Karpas-422 (cell line): Measurements from ENCODE around the gene ELOVL6. TPM values are rescaled to one million over a fixed set of nuclear protein-coding genes. Genes with fewer than 3 reads are reported as not detected.
"Not testable (repeated sequence)": the region's sequence is repeated elsewhere in the genome, so short reads cannot be mapped to it uniquely, and the experiment has no call there.

Source experiments
- DNase-seq: peaks from one replicate; pipeline ENCODE4 v3.0.0-alpha.2; 2015
- H2AFZ ChIP-seq: fragments of 200-600 bp; sonication (generic); 2 replicates; pipeline ENCODE4 v1.6.1; 2014; ENCODE audit warnings: antibody characterized with exemption, low read length, mixed read lengths
- H3K27ac ChIP-seq: fragments of 200-600 bp; sonication (generic); 2 replicates; pipeline ENCODE4 v1.5.1; 2014; ENCODE audit warnings: mild to moderate bottlenecking, low read length, moderate library complexity
- H3K27me3 ChIP-seq: fragments of 200-600 bp; sonication (generic); 2 replicates; pipeline ENCODE4 v1.6.1; 2014; ENCODE audit warnings: low read length, mixed read lengths
- H3K36me3 ChIP-seq: fragments of 200-600 bp; sonication (generic); 2 replicates; pipeline ENCODE4 v1.6.1; 2014; ENCODE audit warnings: low read length, mixed read lengths; ENCODE audit not compliant: insufficient read depth
- H3K4me1 ChIP-seq: fragments of 200-600 bp; sonication (generic); 2 replicates; pipeline ENCODE4 v1.6.1; 2014; ENCODE audit warnings: mild to moderate bottlenecking, low read length, mixed read lengths
- H3K4me2 ChIP-seq: fragments of 200-600 bp; sonication (generic); 2 replicates; pipeline ENCODE4 v1.6.1; 2014; ENCODE audit warnings: low read length, low read depth, mild to moderate bottlenecking; ENCODE audit not compliant: poor library complexity, severe bottlenecking
- H3K4me3 ChIP-seq: fragments of 200-600 bp; sonication (generic); 2 replicates; pipeline ENCODE4 v1.5.1; 2014; ENCODE audit warnings: mild to moderate bottlenecking, antibody characterized with exemption, low read length, mixed read lengths
- H3K79me2 ChIP-seq: fragments of 200-600 bp; sonication (generic); 2 replicates; pipeline ENCODE4 v1.6.1; 2014; ENCODE audit warnings: mild to moderate bottlenecking, low read length, mixed read lengths
- H3K9ac ChIP-seq: fragments of 200-600 bp; sonication (generic); 2 replicates; pipeline ENCODE4 v1.6.0; 2014; ENCODE audit warnings: low read length
- H3K9me2 ChIP-seq: fragments of 200-600 bp; sonication (generic), shearing (Covaris generic); replicated peaks from 2 replicates; pipeline ENCODE4 v1.6.0; 2014; ENCODE audit warnings: mild to moderate bottlenecking, low read length, moderate library complexity; ENCODE audit not compliant: insufficient read depth
- H3K9me3 ChIP-seq: fragments of 300-700, 200-600 bp; sonication (generic); 2 replicates; pipeline ENCODE4 v1.6.1; 2014; ENCODE audit warnings: low read length, mixed read lengths
- H4K20me1 ChIP-seq: fragments of 200-600 bp; sonication (generic); 2 replicates; pipeline ENCODE4 v1.6.1; 2014; ENCODE audit warnings: mild to moderate bottlenecking, antibody characterized with exemption, low read length, low read depth; ENCODE audit not compliant: insufficient read depth
- total RNA-seq: library from RNA; depleted of rRNA; stranded (reverse); fragments of >200 nt; shearing (Covaris generic); gene quantifications from 2 replicates; pipeline ENCODE4 v1.2.3, GENCODE V29; 2014; ENCODE audit warnings: low replicate concordance

Gene ELOVL6
- total RNA-seq, 1 experiment from 2014 or later: 42.4 TPM

DNA sequence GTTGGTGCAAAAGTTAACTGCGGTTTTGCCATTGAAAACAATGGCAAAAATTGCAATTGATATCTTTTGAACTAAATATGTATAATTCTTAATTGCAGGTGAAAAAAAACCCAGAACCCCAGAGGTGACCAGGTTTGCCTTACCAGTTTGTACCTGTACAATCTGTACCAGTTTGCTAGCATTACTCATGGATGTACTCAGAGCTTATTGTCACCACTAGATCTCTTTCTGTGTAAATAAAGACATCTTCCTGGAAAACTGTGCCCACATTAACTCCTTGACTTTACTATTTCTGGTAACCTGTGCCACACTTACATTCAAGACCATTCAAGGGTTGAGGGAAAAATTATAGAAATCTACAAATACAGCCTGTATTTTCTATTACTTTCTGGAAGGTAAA is 139.7 kb downstream of the ELOVL6 start:
- Histone ChIP-seq H3K9me2 (no peaks in the 10 kb centered on the region), H3K9me3 (no peaks in the 10 kb centered on the region), H3K4me2 (no peak overlapping the region), H4K20me1 (0 out of 2 replicates have a peak, but pooled peaks cover 3% of the 10 kb centered on the region), H2AFZ (no peak overlapping the region), H3K27ac (no peak overlapping the region), H3K36me3 (peaks cover 15% of the 10 kb centered on the region; the same call in 1 of the 2 replicates), H3K4me3 (no peak overlapping the region), H3K4me1 (peaks cover 19% of the 10 kb centered on the region), H3K79me2 (peaks cover 35% of the 10 kb centered on the region), H3K9ac (no peak overlapping the region), H3K27me3 (no peaks in the 10 kb centered on the region)
- no peak for DNase-seq

DNA sequence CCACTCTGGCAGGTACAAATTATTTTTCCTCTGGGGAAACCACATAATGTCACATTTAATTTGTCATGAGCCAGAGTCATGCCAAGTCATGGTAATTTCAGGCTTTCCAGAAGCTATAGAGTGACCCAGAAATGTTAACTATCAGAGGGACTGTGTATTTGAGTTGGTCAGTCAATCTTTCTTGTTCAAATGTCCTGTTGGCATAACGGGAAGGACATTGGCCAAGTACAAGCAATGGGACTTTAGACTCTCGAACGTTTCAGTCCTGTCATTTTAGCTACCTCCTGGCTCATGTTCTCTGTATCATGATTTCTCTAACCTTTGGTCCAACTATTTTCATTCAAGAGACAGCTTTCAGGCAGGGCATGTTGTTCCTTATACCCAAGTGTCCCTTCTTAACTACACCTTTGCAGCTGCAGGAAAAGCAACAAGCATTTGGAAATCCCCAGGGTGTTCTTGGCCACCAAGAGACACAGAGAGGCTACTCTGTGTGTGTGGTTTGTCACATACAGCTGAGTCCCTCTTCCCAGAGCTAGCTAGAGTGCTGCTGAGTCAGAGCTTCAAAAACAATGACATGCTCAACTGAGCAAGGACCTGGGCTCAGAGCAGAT is 143.2 kb downstream of the ELOVL6 start:
- Histone ChIP-seq H3K9me3 (no peaks in the 10 kb centered on the region), H3K9me2 (no peaks in the 10 kb centered on the region), H4K20me1 (no peaks in the 10 kb centered on the region), H2AFZ (no peak overlapping the region), H3K4me2 (no peak overlapping the region), H3K36me3 (peaks cover 33% of the 10 kb centered on the region; the same call in 1 of the 2 replicates), H3K27ac (no peak overlapping the region), H3K4me1 (peaks cover 8% of the 10 kb centered on the region), H3K9ac (no peak overlapping the region), H3K4me3 (no peak overlapping the region), H3K79me2 (peaks cover 11% of the 10 kb centered on the region), H3K27me3 (no peaks in the 10 kb centered on the region)
- no peak for DNase-seq

DNA sequence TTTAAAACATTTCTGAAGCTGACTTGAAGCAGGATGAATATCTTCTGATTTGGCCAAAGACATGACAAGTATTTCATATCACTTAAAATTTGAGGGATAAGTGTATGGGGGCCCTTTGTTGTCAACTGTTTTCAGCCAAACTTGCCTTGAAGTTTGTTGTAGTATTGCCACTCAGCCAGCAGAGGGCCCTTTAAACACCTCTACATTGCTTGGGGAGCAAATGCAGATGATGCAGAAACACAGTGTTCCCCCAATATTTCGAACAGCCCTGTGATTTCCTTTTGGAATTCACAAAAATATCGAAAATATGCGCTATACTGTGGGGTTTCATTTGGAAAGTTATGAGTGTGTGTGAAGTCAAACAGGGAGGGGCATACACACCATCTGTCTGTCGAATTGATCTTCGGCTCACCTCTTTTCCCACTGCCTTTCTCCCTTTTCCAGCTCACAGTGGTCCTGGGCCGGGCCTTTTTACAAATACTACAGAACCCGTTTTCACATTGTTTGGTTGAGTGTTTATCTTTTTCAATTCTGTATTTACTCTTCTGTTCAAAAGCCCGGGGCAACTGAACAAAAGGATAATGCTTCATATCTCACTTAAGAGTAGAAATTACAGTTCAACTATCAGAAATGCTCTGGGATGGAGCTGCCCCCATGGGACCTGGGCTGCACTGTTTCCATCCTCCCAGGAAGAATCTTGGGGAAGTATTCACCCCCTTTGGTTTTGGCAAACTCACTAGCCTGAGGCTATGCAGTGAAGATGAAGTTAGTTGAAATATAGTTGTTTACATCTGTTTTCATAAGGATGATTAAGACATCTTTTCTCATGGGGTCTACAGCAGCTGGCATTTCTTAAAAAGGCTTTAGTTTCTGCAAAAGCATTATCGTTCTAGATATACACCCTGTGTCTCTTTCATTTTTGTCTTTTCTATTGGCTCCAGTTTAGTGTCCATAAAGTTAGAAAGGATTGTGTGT is 148.2 kb downstream of the ELOVL6 start:
- Histone ChIP-seq H3K4me2 (no peak overlapping the region), H3K27ac (no peak overlapping the region), H3K79me2 (no peaks in the 10 kb centered on the region), H3K27me3 (no peaks in the 10 kb centered on the region), H3K9me3 (no peaks in the 10 kb centered on the region), H3K36me3 (peaks cover 27% of the 10 kb centered on the region; the same call in 1 of the 2 replicates), H4K20me1 (no peaks in the 10 kb centered on the region), H3K9ac (no peak overlapping the region), H2AFZ (no peak overlapping the region), H3K9me2 (no peaks in the 10 kb centered on the region), H3K4me1 (no peaks in the 10 kb centered on the region), H3K4me3 (no peak overlapping the region)
- peak; percentile 78 for DNase-seq

DNA sequence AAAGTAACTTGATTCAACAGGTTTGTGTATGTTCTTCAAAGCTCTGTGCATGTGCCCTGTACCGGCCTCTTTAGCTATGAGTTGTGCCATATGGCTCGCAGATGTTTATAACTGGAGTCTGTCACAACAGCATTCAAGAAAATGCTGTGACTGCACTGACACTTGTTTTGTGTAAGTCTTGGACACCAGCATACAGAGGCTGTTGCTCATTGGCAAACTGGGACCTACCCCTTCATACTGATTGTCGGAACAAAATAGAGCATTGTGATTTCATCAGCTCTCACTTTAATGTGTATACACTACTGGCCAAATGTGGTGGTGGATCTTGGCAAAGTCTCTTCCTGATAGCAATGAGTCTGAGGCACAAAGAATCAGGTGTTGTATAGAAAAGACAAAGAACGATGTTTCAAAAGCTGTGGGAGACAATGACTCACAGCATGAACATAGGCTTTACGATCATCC is 151.8 kb downstream of the ELOVL6 start:
- no peaks in the 10 kb centered on the region for H3K9me2 ChIP-seq
- DNase-seq: no peak

DNA sequence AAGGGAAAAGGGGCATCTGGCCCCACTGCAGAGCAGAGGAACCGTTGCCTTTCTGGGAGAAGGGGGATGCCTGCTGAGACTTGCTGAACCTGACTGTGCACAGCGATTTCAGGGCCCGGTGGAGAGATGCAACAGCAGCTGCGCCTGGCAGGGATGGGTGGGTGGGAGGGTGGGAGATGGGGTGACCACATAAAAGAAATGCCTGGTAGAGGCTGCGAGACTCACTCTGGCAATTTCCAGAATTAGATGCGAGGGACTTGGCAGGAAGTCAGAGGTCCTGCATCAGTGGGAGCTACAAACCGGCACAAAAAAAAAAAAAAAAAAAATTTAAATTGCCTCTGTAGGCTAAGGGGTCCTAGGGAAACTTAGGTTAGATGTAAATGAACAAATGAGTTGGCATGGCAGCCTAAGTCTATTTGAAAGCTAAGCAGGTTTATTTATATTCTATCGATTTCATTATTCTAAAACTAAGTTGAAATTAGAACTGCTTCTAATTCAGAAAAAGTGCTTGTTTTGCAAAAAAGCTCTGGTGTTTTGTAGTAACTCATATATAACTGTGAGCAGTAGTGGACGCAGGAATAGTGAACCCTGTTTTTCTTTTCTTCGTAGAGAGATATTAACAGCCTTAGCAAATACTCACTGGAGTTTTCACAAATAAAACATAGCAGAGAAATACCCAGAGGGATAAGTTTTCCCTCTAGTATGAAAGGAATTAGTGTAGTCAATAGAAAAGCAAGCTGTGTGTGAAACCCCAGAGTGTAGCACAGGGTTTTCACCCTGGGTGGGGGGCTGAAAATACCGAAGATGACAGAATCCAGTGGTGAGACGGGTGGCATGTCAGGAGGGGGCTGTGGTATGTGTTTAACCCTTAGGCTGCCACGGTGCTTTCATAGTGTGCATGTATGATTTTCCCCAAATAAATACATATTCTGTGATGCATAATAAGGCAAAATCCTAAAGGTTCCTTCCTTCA is 155.6 kb downstream of the ELOVL6 start:
- Histone ChIP-seq H3K27ac (no peak overlapping the region), H2AFZ (no peak overlapping the region), H3K36me3 (no peaks in the 10 kb centered on the region), H3K4me3 (no peak overlapping the region), H3K79me2 (no peaks in the 10 kb centered on the region), H3K9ac (no peak overlapping the region), H3K4me1 (no peaks in the 10 kb centered on the region), H4K20me1 (no peaks in the 10 kb centered on the region), H3K9me2 (no peaks in the 10 kb centered on the region), H3K9me3 (no peaks in the 10 kb centered on the region), H3K27me3 (no peaks in the 10 kb centered on the region), H3K4me2 (no peak overlapping the region)
- no peak for DNase-seq

More for the DNA sequence above, 151.8 kb downstream of the ELOVL6 start:
- Histone ChIP-seq H3K9ac (no peak overlapping the region), H4K20me1 (no peaks in the 10 kb centered on the region), H3K27me3 (no peaks in the 10 kb centered on the region), H3K4me1 (no peaks in the 10 kb centered on the region), H3K79me2 (no peaks in the 10 kb centered on the region), H2AFZ (no peak overlapping the region), H3K36me3 (peaks cover 19% of the 10 kb centered on the region; the same call in 1 of the 2 replicates), H3K4me3 (no peak overlapping the region), H3K27ac (no peak overlapping the region), H3K9me3 (no peaks in the 10 kb centered on the region), H3K4me2 (no peak overlapping the region)

DNA sequence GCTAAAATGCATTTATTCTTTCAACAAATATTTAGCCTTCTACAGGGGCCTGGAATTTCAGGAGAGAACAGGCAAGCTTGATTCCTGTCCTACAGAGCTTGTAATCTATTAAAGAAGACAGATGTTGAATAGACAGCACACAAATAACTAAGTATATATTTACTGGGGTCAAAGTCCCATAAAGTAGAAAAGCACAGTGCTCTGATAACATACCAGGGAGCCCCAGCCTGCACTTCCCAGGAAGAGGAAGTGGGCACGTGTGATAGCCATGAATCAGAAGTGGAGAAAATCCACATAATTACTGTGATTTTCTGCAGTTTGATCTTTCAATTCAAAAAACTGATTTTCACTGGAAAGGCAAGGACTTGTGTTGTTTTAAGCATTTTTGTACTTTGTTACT is 156.7 kb downstream of the ELOVL6 start:
- H3K79me2 ChIP-seq: no peaks in the 10 kb centered on the region
- DNase-seq: no peak
- H3K9me3 ChIP-seq: no peaks in the 10 kb centered on the region
- H3K27me3 ChIP-seq: no peaks in the 10 kb centered on the region
- H3K4me3 ChIP-seq: no peak overlapping the region
- H3K9me2 ChIP-seq: no peaks in the 10 kb centered on the region
- no peak overlapping the region for H3K9ac ChIP-seq
- H3K36me3 ChIP-seq: no peaks in the 10 kb centered on the region
- H3K4me2 ChIP-seq: no peak overlapping the region
- no peak overlapping the region for H2AFZ ChIP-seq
- no peaks in the 10 kb centered on the region for H4K20me1 ChIP-seq
- no peaks in the 10 kb centered on the region for H3K4me1 ChIP-seq
- H3K27ac ChIP-seq: no peak overlapping the region

DNA sequence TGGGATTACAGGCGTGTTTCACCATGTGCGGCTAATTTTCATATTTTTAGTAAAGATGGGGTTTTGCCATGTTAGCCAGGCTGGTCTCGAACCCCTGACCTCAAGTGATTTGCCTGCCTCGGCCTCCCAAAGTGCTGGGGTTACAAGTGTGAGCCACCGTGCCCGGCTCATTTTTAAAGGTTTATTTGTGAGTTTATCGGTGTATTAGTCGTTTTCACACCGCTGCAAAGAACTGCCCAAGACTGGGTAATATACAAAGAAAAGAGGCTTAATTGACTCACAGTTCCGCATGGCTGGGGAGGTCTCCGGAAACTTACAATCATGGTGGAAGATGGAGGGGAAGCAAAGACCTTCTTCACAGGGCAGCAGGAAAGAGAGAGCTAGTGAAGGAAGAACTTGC is 159.3 kb downstream of the ELOVL6 start:
- not testable (repeated sequence) for DNase-seq, H3K4me3 ChIP-seq, H3K9me2 ChIP-seq, H3K9me3 ChIP-seq, H2AFZ ChIP-seq, H3K36me3 ChIP-seq, H3K4me2 ChIP-seq, H3K27me3 ChIP-seq, H3K9ac ChIP-seq, H3K79me2 ChIP-seq, H4K20me1 ChIP-seq, H3K27ac ChIP-seq
- H3K4me1 ChIP-seq: peaks cover 13% of the 10 kb centered on the region
